Panc1 (cell line): ENCODE measurements around the gene KLHL24.

ENCODE experiments used
- POLR2AphosphoS5 ChIP-seq: IDR thresholded peaks from 2 replicates; pipeline ENCODE4 v1.6.1; 2012; ENCODE audit warnings: mild to moderate bottlenecking, low read depth, low read length, moderate library complexity
- TF ChIP-seq, protein P1 (sequence below): fragments of 450-650 bp; IDR thresholded peaks from 2 replicates; pipeline ENCODE4 v1.5.1; 2017; ENCODE audit warnings: mild to moderate bottlenecking
- TF ChIP-seq, protein P2 (sequence below), 2 experiments: IDR thresholded peaks; 2 replicates each; pipeline ENCODE4 v1.6.1; 2011 to 2012; ENCODE audit warnings: low read depth in 2 of 2, control low read depth in 1 of 2, low read length in 1 of 2, mild to moderate bottlenecking in 1 of 2, moderate library complexity in 1 of 2; ENCODE audit not compliant: insufficient read depth in 1 of 2

DNA sequence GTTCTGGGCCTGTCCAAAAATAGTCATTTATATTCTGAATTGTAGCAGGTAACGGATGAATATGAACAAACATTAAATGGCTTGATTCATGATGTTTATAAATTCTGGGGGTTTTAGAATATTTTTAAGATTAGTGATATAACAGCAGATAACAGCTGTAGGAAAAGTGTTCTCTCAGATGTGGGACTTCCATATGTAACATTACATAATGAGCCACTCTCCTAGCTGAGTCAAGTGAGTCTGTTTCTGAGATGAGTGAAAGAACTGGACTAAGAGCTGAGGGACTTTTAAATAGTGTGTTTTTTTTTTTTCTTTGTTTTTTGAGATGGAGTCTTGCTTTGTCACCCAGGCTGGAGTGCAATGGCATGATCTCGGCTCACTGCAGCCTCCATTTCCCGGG is 76.1 kb downstream of the KLHL24 start:
- TF ChIP-seq, protein P1, sequence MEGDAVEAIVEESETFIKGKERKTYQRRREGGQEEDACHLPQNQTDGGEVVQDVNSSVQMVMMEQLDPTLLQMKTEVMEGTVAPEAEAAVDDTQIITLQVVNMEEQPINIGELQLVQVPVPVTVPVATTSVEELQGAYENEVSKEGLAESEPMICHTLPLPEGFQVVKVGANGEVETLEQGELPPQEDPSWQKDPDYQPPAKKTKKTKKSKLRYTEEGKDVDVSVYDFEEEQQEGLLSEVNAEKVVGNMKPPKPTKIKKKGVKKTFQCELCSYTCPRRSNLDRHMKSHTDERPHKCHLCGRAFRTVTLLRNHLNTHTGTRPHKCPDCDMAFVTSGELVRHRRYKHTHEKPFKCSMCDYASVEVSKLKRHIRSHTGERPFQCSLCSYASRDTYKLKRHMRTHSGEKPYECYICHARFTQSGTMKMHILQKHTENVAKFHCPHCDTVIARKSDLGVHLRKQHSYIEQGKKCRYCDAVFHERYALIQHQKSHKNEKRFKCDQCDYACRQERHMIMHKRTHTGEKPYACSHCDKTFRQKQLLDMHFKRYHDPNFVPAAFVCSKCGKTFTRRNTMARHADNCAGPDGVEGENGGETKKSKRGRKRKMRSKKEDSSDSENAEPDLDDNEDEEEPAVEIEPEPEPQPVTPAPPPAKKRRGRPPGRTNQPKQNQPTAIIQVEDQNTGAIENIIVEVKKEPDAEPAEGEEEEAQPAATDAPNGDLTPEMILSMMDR: no peak
- TF ChIP-seq, protein P2, sequence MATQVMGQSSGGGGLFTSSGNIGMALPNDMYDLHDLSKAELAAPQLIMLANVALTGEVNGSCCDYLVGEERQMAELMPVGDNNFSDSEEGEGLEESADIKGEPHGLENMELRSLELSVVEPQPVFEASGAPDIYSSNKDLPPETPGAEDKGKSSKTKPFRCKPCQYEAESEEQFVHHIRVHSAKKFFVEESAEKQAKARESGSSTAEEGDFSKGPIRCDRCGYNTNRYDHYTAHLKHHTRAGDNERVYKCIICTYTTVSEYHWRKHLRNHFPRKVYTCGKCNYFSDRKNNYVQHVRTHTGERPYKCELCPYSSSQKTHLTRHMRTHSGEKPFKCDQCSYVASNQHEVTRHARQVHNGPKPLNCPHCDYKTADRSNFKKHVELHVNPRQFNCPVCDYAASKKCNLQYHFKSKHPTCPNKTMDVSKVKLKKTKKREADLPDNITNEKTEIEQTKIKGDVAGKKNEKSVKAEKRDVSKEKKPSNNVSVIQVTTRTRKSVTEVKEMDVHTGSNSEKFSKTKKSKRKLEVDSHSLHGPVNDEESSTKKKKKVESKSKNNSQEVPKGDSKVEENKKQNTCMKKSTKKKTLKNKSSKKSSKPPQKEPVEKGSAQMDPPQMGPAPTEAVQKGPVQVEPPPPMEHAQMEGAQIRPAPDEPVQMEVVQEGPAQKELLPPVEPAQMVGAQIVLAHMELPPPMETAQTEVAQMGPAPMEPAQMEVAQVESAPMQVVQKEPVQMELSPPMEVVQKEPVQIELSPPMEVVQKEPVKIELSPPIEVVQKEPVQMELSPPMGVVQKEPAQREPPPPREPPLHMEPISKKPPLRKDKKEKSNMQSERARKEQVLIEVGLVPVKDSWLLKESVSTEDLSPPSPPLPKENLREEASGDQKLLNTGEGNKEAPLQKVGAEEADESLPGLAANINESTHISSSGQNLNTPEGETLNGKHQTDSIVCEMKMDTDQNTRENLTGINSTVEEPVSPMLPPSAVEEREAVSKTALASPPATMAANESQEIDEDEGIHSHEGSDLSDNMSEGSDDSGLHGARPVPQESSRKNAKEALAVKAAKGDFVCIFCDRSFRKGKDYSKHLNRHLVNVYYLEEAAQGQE (IDR thresholded peaks at IDR 0.05; ENCODE audit: insufficient read depth in 1 of 2, low read depth in 2 of 2, low read length in 1 of 2): no peak
- TF ChIP-seq POLR2AphosphoS5: no peak
